GM18511 (cell line): ENCODE data around the gene UNC93B1.
A peak's percentile ranks its signal among the peaks of the same experiment; 100 is the strongest.

Source experiments
- ATAC-seq: cut with Tn5 transposase; IDR thresholded peaks from one replicate; pipeline ENCODE4 v1.9.1; 2021; ENCODE audit warnings: mild to moderate bottlenecking, moderate library complexity; ENCODE audit not compliant: unreplicated experiment

The UNC93B1 gene

GRCh38 chr11:68003846-68004550 is at the start of gene UNC93B1:
Gene UNC93B1, minus strand, starts transcription at chr11:68004097. Its CDS starts 54 bp downstream, at chr11:68004043.
- ATAC-seq: peak; percentile 60

- ATAC-seq: no peak
Measured at GRCh38 chr11:68053117-68053516, 49.2 kb upstream of the UNC93B1 start.

- no peak for ATAC-seq
Measured at GRCh38 chr11:68052137-68052873, 48.4 kb upstream of the UNC93B1 start.

GRCh38 chr11:68051191-68052136 is 47.6 kb upstream of the UNC93B1 start:
- ATAC-seq: no peak

- ATAC-seq: no peak
Measured at GRCh38 chr11:68050371-68050841, 46.5 kb upstream of the UNC93B1 start.

- ATAC-seq: no peak
Measured at GRCh38 chr11:68049509-68050370, 45.8 kb upstream of the UNC93B1 start.

GRCh38 chr11:68048681-68049508 is 45.0 kb upstream of the UNC93B1 start:
- ATAC-seq: no peak

GRCh38 chr11:68047437-68048290 is 43.8 kb upstream of the UNC93B1 start:
- no peak for ATAC-seq

GRCh38 chr11:68044898-68045351 is 41.0 kb upstream of the UNC93B1 start:
- no peak for ATAC-seq

GRCh38 chr11:68044145-68044813 is 40.4 kb upstream of the UNC93B1 start:
- no peak for ATAC-seq

- no peak for ATAC-seq
Measured at GRCh38 chr11:68043349-68044144, 39.6 kb upstream of the UNC93B1 start.

- no peak for ATAC-seq
Measured at GRCh38 chr11:68043029-68043348, 39.1 kb upstream of the UNC93B1 start.

- no peak for ATAC-seq
Measured at GRCh38 chr11:68042219-68043028, 38.5 kb upstream of the UNC93B1 start.

GRCh38 chr11:68041617-68042218 is 37.8 kb upstream of the UNC93B1 start:
- ATAC-seq: no peak

- no peak for ATAC-seq
Measured at GRCh38 chr11:68040957-68041591, 37.2 kb upstream of the UNC93B1 start.
